Heart left ventricle (tissue), 13 donors: ENCODE data around the gene ATM.

Experiments used
- CTCF ChIP-seq, 12 donors: fragments of 200-600 bp; sonication (generic) in 4 of 12; IDR thresholded peaks; one replicate each; pipeline versions ENCODE4 v1.5.0 to v1.8.0; 2018 to 2022; ENCODE audit warnings: antibody characterized with exemption in 12 of 12, mild to moderate bottlenecking in 5 of 12
- POLR2A ChIP-seq, 2 donors: fragments of 450-650 bp; IDR thresholded peaks; one replicate each; pipeline ENCODE4 v1.6.1; 2017; ENCODE audit warnings: antibody characterized with exemption in 2 of 2, mild to moderate bottlenecking in 2 of 2, moderate library complexity in 2 of 2
- donor health status: ischemic (EF 13 %, LVEDD 7.1; RV severe dilation, severe dysfunction).
- donor health status: DM: no; HTN: yes; CAD: no.
- donor health status: DM: no; HTN: no; CAD: no.
- donor health status: ischemic (EF 25% LVEDD 6.9; RV normal size, moderate dysfunction).
- donor health status: ischemic (EF 25% LVEDD 5.7; RV mildly dilated, moderate dysfunction).
- donor health status: ischemic (EF 35%, LVEDD 5.7; RV mildly dilated, moderate dysfunction).
- donor health status: nonischemic (EF 11% LVEDD 7.7; RV severe dilation, severe dysfunction).
- donor health status: DM: yes; HTN: yes; CAD: no.
- donor health status: PGD.
- donor health status: ischemic (EF 29% LVEDD 5.4; RV normal size, mild dysfunction).
- donor health status: nonischemic (EF 23%, LVEDD 6.1; RV moderate dilation, normal function).

GRCh38 chr11:108218912-108219783, 3.7 kb upstream of the ATM start:
- no peak for TF ChIP-seq CTCF (IDR thresholded peaks at IDR 0.05)
- TF ChIP-seq POLR2A (IDR thresholded peaks at IDR 0.05): no peak
